VCaP (cell line): ENCODE measurements around the gene CACNA1B.

Experiments
- H3K27ac ChIP-seq: fragments of 450-650 bp; 2 replicates; pipeline ENCODE4 v1.5.1; 2017
- TF ChIP-seq, protein P1 (sequence below): fragments of 450-650 bp; conservative IDR thresholded peaks from 2 replicates; pipeline ENCODE4 v1.5.1; 2017; ENCODE audit warnings: mild to moderate bottlenecking, moderate library complexity

Gene CACNA1B

GRCh38 chr9:137972988-137973470 is 95.4 kb downstream of the CACNA1B start:
- TF ChIP-seq, protein P1, sequence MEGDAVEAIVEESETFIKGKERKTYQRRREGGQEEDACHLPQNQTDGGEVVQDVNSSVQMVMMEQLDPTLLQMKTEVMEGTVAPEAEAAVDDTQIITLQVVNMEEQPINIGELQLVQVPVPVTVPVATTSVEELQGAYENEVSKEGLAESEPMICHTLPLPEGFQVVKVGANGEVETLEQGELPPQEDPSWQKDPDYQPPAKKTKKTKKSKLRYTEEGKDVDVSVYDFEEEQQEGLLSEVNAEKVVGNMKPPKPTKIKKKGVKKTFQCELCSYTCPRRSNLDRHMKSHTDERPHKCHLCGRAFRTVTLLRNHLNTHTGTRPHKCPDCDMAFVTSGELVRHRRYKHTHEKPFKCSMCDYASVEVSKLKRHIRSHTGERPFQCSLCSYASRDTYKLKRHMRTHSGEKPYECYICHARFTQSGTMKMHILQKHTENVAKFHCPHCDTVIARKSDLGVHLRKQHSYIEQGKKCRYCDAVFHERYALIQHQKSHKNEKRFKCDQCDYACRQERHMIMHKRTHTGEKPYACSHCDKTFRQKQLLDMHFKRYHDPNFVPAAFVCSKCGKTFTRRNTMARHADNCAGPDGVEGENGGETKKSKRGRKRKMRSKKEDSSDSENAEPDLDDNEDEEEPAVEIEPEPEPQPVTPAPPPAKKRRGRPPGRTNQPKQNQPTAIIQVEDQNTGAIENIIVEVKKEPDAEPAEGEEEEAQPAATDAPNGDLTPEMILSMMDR: no peak
- no peak overlapping the region for H3K27ac ChIP-seq

- no peak overlapping the region for H3K27ac ChIP-seq
- TF ChIP-seq, protein P1: no peak
Observed at GRCh38 chr9:137973829-137974416, 96.3 kb downstream of the CACNA1B start.

- TF ChIP-seq, protein P1: no peak
- H3K27ac ChIP-seq: no peak overlapping the region
Observed at GRCh38 chr9:137974746-137975526, 97.4 kb downstream of the CACNA1B start.

GRCh38 chr9:137975527-137975913 is 97.9 kb downstream of the CACNA1B start:
- TF ChIP-seq, protein P1: no peak
- no peak overlapping the region for H3K27ac ChIP-seq

DNA sequence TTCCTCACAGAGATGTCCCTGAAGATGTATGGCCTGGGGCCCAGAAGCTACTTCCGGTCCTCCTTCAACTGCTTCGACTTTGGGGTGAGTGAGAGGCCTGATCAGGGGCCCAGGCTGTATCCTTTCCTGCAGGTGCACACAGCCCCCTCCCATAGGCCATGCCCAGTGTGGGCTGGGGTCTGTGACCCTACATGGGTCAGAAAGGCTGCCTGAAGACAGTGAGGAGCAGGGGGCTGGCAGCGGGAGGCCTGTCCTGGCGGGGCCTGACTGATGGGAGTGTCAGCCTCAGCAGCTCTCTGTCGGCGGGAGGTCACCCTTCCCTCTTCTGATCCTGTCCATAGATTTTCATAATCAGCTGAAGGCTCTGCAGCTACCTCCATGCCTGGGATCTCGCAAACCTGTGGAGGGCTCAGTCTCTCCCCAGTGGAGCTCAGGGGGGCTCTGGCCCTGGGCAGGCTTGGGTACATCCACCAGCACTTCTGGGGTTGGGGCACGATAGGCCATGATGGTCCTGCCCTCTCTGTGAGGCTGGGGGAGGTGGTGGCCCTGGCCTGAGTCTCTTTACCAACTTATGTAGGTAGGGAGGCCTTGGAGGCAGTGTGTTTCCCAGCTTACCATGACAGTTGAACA is 98.5 kb downstream of the CACNA1B start:
- TF ChIP-seq, protein P1: no peak
- H3K27ac ChIP-seq: no peak overlapping the region

DNA sequence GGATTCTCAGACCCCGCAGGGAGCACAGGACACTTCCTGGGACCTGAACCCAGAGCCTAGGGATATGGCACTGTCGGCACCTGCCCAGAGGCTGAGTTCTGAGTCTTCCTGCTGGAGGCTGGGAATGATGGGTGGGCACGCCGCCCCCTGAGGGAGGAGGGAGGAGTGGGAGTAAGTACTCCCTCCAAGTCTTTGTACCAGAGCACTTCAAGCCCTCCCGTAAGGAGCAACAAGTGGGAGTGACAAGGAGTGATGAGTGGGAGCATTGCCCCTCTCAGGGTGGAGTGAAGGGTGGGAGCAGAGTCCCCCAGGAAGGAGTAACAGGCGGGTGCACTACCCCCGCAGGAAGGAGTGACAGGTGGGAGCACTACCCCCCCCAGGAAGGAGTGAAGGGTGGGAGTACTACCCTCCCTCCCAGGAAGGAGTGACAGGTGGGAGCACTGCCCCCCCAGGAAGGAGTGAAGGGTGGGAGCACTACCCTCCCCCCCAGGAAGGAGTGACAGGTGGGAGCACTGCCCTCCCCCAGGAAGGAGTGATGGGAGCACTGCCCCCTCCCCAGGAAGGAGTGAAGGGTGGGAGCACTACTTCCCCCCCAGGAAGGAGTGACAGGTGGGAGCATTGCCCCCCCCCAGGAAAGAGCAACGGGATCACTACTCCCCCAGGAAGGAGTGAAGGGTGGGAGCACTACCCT is 100.1 kb downstream of the CACNA1B start:
- TF ChIP-seq, protein P1: no peak
- no peak overlapping the region for H3K27ac ChIP-seq

DNA sequence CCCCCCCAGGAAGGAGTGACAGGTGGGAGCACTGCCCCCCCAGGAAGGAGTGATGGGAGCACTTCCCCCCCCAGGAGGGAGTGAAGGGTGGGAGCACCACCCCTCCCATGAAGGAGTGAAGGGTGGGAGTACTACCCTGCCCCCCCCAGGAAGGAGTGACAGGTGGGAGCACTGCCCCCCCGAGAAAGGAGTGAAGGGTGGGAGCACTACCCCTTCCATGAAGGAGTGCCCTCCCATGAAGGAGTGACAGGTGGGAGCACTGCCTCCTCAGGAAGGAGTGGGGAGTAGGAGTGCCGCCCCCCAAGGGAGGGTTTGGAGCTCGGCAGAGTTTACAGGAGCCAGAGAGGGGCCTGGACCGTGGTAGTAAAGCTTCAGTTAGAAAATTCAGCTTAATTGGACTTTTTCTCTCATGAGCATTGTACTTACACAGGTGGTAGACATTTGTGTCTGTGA is 100.7 kb downstream of the CACNA1B start:
- TF ChIP-seq, protein P1: no peak
- H3K27ac ChIP-seq: no peak overlapping the region
